Left renal cortex interstitium (tissue), 4 donors: ENCODE data around the gene NONO. TPM values are rescaled to one million over a fixed set of nuclear protein-coding genes. Genes with fewer than 3 reads are reported as not detected.
A peak's percentile ranks its signal among the peaks of the same experiment; 100 is the strongest.
"Not testable (repeated sequence)": the region's sequence is repeated elsewhere in the genome, so short reads cannot be mapped to it uniquely, and the experiment has no call there.

Source experiments
- DNase-seq, 4 donors: peaks; one replicate each; pipeline ENCODE4 v3.0.0-alpha.2; 2013; ENCODE audit warnings: low read depth in 4 of 4, low spot score in 2 of 4, missing footprints in 1 of 4
- polyA plus RNA-seq, 4 donors: library from polyadenylated mRNA; unstranded; fragments of 120-200 nt; gene quantifications; one replicate each; pipeline ENCODE4 v1.2.1, GENCODE V29; 2013; ENCODE audit not compliant: insufficient read length in 4 of 4

Gene NONO, protein sequence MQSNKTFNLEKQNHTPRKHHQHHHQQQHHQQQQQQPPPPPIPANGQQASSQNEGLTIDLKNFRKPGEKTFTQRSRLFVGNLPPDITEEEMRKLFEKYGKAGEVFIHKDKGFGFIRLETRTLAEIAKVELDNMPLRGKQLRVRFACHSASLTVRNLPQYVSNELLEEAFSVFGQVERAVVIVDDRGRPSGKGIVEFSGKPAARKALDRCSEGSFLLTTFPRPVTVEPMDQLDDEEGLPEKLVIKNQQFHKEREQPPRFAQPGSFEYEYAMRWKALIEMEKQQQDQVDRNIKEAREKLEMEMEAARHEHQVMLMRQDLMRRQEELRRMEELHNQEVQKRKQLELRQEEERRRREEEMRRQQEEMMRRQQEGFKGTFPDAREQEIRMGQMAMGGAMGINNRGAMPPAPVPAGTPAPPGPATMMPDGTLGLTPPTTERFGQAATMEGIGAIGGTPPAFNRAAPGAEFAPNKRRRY
- 100 to 1,000 TPM; 571 to 672 (median 620) TPM for polyA plus RNA-seq

DNA sequence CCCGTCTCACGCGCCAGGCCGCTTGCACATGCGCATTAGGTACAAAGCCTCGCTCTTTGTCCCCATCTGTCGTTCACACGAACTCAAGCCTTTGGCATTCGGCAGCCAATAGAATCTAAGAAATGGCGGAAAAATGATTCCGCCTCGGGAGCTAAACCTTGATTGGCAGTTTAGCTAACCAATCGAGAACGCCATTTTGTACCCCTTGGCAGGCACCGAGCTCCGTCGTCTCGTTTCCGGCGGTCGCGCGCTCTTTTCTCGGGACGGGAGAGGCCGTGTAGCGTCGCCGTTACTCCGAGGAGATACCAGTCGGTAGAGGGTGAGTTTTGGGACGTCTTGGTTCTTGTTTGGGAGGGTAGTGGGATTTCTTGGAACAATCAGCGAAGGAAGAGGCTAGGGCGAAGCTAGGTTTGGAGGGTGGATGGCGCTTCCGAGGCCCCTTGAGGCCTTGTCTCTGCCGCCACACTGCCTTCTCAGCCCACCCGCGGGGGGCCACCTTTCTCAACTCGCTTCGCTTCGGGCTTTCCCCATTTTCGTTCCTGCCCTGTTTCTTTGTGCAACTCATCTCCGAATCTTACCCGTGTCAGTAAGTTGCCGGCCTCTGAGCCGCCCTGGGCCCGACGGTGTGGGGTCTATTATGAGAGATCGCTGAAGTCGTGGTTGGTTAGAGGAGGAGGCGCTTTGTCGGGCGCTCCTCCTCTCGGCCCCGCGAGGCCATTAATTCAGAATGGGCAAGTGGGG is at the start of gene NONO:
NONO (plus strand) TSS at position 233 of the 741 bp plus-strand sequence. CDS start 7,003 bp downstream, outside the sequence.
- peak; percentile 89 to 96 (median 92) for DNase-seq

DNA sequence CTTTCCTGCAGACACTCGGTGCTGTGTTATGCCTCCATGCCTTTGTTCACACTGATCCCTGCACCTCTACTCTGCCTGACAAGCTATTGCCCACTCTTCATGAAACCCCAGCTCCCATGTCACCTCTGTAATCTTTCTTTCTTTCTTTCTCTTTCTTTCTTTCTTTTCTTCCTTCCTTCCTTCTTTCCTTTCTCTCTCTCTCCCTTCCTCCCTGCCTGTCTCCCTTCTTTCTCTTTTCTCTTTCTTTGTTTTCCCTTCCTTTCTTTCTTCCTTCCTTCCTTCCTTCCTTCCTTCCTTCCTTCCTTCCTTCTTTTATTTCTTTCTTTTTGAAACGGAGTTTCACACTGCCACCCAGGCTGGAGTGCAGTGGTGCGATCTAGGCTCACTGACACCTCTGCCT is 48.0 kb upstream of the NONO start:
- DNase-seq, result no peak

DNA sequence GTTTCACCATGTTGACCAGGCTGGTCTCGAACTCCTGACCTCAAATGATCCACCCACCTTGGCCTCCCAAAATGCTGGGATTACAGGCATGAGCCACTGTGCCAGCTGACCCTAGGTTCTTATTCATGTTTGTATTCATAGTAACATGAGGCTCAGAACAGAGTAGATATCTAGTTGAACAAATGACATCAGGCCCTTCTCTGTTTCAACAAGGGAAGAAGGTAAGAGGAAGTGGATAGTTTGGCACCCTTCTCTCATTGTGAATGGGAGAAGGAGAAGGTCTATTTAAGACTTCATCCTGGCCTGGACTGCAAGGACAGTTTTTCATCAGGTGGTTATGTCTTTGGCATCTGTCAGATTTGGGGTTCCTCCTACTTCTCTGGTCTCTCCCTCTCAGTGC is 46.6 kb upstream of the NONO start:
- DNase-seq, result no peak

GRCh38 chrX:71239781-71240180 is 43.7 kb upstream of the NONO start:
- no peak for DNase-seq

DNA sequence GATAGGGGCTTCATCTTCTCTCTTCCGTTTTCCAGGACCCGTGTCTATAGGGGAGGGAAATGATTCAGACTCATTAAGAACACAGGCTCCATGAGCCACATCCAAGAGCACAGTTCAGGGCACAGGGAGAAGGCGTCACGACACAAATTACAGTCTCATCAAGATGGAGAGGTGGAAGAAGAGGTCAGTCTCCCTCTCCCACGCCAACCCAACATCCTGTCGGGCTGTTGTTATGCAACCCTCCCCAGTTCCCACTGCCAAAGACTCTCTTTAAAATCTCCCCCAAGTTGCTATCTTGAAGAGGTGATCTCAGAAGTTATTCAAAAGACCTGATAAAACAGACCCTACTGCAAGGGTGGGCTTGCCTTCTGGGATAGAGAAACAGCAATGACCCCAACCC is 42.1 kb upstream of the NONO start:
- DNase-seq, result no peak

- DNase-seq, result no peak
Measured at GRCh38 chrX:71244359-71245128, 38.9 kb upstream of the NONO start.

- no peak for DNase-seq
Measured at GRCh38 chrX:71245159-71245558, 38.3 kb upstream of the NONO start.

GRCh38 chrX:71250841-71251240 is 32.6 kb upstream of the NONO start:
- DNase-seq, result peak in 1 of 4 donors; percentile 10

DNA sequence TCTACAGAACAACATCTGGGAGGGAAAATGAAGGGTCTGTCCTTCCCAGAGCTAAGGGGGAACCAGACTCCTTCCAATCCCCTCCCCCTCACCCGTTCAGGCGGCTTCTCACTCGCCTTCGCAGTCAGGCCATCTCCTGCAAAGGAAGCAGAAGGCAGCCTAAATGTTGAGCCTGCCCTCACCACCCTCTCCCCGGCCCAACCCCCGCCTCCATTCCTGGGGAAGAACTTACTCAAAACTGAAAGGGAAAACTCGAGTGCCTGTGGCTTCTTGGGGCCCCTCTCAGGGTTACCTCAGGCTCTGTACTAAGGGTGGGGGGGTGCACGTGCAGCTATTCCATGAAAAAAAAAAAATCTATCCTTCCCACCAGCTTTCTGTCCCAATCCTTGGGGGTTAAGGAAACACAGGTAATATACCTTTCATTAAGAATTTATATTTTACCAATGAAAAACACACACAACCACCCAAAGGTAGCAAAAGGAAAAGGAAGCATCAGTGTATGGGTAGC is 31.9 kb upstream of the NONO start:
- DNase-seq, result peak in 1 of 4 donors; percentile 13

DNA sequence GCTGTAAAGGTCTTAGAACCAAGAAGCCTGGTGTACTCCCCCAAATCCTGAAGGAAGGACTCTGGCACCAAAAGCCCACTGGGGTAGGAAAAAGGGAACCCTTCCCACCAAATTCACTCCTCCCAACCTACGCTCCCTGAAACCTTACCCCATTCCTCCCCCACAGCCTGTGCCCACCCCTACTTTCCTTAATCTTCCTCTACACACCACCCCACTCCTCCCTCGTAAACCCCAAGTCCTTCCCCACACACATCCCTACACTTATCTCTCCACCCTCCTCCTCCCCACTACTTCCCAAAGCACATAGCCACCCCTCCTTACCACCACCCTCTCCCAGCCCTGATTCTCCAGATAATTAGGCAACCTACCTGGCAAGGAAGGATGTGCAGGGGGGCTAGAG is 31.2 kb upstream of the NONO start:
- DNase-seq, result no peak

GRCh38 chrX:71253253-71254091 is 30.0 kb upstream of the NONO start:
- DNase-seq, result peak in 2 of 4 donors; percentile 23 to 34

DNA sequence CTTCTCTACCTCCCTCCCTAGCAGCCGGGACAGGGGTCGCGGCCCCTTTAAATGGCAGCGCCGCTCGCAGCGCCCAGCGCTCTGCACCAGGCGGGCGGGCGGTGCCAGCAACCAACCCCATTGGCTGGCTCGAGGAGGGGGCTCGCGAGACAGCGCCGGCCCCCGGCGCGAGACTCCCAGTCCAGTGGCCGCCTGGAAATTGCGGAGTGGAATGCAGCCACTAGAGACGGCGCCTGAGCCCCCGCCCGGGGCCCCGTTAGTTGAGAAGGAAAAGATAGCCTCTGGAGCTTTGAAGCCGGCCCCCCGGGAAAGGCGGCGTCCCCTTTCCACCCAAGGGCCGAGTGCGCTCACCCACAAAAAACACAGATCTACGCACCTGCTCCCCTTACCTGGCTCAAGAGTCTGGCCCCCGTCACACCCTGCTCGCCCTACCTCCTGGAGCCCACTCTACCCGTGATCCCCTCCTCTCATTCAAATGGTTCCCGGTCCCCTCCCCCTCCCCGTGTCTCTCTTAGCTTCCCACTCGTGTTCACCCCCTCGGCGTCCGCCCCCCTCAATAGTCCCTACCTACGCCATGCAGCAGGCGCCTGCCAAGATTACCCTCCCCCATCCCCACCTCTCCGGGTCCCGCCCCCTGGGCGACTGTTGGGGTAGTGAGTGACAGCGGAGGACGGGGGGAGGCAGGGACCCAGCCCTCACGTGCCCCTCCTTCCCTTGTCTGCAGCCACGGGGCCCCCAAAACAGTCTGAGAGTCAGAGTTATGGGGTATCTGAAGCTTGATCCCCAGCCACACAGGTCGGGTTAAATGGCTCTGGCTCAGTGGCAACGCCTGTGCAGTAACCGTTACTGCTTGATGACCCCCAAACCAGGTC is 29.1 kb upstream of the NONO start, which contains the start of gene ZMYM3:
ZMYM3 (minus strand) TSS at position 49 of the 872 bp plus-strand sequence. CDS start 885 bp downstream, outside the sequence.
- DNase-seq, result peak in 3 of 4 donors; percentile 21 to 73 (median 73)

GRCh38 chrX:71256051-71256450 is 27.4 kb upstream of the NONO start:
- no peak for DNase-seq

DNA sequence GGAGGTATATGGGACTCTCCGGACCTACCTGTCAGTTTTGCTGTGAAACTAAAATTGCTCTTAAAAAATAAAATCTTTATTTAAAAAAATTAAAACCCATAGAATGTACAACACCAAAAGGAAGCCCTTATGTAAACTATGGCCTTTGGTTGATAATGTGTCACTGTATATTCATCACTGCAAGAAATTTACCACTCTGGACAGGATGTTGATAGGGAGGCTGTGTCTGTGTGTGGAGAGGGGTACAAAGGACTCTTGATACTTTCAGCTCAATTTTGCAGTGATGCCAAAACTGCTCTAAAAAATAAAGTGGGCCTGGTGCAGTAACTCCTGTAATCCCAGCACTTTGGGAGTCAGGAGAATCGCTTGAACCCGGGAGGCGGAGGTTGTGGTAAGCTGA is 26.6 kb upstream of the NONO start:
- no peak for DNase-seq

GRCh38 chrX:71268624-71269023 is 14.8 kb upstream of the NONO start:
- not testable (repeated sequence) for DNase-seq

- no peak for DNase-seq
Measured at GRCh38 chrX:71269801-71270395, 13.5 kb upstream of the NONO start.

DNA sequence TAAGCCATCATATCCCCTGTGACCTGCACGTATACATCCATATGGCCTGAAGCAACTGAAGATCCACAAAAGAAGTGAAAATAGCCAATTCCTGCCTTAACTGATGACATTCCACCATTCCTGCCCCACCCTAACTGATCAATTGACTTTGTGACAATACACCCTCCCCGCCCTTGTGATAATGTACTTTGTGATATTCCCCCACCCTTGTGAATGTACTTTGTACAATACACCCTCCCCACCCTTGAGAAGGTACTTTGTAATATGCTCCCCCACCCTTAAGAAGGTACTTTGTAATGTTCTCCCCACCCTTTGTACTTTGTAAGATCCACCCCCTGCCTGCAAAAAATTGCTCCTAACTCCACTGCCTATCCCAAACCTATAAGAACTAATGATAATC is 11.1 kb upstream of the NONO start:
- not testable (repeated sequence) for DNase-seq

DNA sequence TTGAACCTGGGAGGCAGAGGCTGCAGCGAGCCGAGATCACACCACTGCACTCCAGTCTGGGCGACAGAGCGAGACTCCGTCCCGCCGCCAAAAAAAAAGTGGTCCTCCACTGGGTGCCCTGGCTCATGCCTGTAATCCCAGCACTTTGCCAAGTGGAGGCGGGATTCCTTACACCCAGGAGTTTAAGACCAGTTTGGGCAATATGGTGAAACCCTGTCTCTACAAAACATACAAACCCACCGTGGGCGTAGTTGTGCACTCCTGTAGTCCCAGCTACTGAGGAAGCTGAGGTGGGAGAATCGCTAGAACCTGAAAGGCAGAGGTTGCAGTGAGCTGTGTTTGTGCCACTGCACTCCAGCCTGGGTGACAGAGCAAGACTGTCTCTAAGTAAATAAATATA is 2.1 kb upstream of the NONO start:
- DNase-seq, result not testable (repeated sequence)
